NB4 (cell line): ENCODE results near the gene RRAD.

Experiments
- DNase-seq: peaks from one replicate; pipeline ENCODE4 v3.0.0; 2010; ENCODE audit warnings: low read depth
- H3K4me3 ChIP-seq: one replicate; pipeline ENCODE4 v1.5.1; 2011; ENCODE audit warnings: mild to moderate bottlenecking, low read depth, low read length, moderate library complexity
- CTCF ChIP-seq: IDR thresholded peaks from one replicate; pipeline ENCODE4 v1.5.1; 2012; ENCODE audit warnings: low read depth, low read length
- MAX ChIP-seq: IDR thresholded peaks from 2 replicates; pipeline ENCODE4 v1.6.1; 2011; ENCODE audit warnings: low read depth, low read length
- MYC ChIP-seq: IDR thresholded peaks from 2 replicates; pipeline ENCODE4 v1.6.1; 2011; ENCODE audit warnings: low read depth, low read length
- POLR2A ChIP-seq: IDR thresholded peaks from 2 replicates; pipeline ENCODE4 v1.6.1; 2011; ENCODE audit warnings: mild to moderate bottlenecking; ENCODE audit not compliant: insufficient read length; ENCODE audit errors: extremely low read depth

RRAD gene

GRCh38 chr16:66920924-66921680, 4.2 kb downstream of the RRAD start:
- no peak for DNase-seq
- TF ChIP-seq MYC (no peak), CTCF (no peak), POLR2A (no peak), MAX (no peak)
- H3K4me3 ChIP-seq = no peak overlapping the region

DNA sequence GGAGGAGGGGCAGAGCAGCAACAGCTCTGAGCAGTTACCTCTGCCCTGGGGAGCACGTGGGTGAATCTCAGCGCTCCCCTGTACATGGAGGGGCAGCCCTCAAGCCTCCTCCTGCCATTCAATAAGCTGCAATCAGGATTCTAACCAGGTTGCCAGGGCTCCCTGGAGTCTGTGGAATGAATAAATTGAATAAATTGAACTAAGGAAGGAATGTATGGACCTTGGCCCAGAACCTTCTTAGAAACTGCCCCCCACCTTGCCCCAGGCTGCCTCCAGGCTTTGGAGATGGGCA, 5.1 kb downstream of the RRAD start:
- DNase-seq = no peak
- no peak overlapping the region for H3K4me3 ChIP-seq
- no peak for TF ChIP-seq CTCF
- TF ChIP-seq POLR2A = no peak
- no peak for TF ChIP-seq MYC
- no peak for TF ChIP-seq MAX

- DNase-seq = no peak
- no peak for TF ChIP-seq MYC
- H3K4me3 ChIP-seq = no peak overlapping the region
These were observed 5.6 kb downstream of the RRAD start for GRCh38 chr16:66919569-66920298.

DNA sequence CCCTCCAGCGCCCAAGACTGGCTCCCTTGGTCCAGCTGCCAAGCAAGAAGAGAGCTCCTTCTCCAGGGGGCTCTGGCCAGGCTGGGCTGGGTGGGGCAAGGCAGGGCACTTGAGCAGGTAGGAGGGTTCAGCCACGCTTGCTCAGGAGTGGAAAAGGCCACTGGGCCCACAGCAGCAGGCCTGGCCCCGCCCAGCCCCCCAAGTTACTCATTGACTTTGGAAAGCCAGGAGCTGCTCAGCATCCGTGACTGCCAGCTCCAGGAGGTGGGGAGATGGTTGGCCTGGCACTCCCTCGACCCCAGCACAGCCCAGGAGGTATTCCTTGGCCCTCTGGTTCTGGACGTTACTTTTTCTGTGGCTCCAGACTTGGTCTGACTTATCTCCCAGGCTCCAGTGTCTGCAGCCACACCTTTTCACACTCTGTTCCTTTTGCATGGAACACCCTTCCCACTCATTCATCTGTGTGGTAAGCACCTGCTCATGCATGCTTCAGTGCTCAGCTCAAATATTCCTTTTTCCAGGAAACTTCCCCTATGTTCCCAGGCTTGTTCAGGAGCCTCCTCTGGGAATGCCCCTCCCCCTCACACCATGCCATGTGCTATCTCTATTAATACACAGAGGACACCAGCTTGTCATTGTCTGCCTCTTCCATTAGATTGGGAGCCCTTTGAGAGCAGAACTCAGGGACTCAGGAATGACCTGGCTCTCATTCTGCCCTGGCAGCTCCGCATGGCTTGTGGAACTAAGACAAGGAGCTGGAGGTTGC, 6.3 kb downstream of the RRAD start, which contains the start of gene CDH16:
CDH16 (minus strand) TSS at position 83 of the 766 bp plus-strand sequence. CDS start 820 bp downstream, outside the sequence.
- no peak within 1 kb of the TSS for H3K4me3 ChIP-seq
- no peak for DNase-seq
- TF ChIP-seq MYC (no peak), CTCF (no peak), POLR2A (no peak), MAX (no peak)

DNA sequence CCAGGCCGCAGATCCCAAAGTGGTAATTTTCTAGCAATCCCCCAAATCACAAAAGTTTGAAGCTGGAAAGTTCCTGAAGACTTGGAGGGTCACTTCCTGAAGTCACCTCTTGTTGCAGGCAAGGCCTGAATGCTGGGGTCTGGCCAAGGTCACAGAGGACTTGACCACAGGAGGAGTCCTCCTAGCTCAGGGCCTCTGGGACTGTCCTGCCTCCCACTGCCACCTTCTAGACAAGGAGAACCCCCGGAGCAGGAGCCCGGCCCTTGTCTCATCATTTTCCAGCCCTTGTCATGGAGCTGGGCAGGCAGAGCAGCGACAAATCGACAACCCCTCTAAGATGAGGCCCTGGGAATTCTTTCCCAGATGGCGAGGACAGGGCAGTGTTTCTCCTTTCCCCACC, 7.0 kb downstream of the RRAD start:
- TF ChIP-seq MYC = no peak
- no peak for TF ChIP-seq MAX
- no peak for TF ChIP-seq CTCF
- TF ChIP-seq POLR2A = no peak
- DNase-seq = no peak
- H3K4me3 ChIP-seq = no peak overlapping the region

DNA sequence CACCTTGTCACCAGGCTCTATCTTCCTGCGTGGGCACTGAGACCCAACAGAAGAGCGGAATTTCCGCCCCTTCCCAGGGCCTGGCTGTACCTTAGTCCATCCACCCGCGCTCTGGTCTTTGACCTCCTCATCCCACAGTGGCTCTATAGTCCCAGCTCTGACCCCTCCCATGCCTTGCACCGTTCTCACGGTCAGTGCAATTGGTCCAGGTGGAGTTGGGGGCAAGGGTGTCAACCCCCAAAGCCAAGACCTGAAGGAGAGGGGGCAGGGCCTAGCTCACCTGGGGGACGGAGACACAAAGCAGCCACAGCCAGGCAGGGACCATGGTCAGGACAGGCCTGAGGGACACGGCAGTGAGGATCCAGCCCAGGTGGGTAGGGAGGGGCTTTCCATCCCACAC, 7.6 kb downstream of the RRAD start:
- no peak for DNase-seq
- H3K4me3 ChIP-seq = no peak overlapping the region
- TF ChIP-seq MYC (no peak), MAX (no peak), POLR2A (no peak), CTCF (no peak)
